NCI-H146 treated with DMSO at 0.1 percent for 48 hours (cell line): ENCODE data around the gene MRAP2.
"Not testable (repeated sequence)": the region's sequence is repeated elsewhere in the genome, so short reads cannot be mapped to it uniquely, and the experiment has no call there.

Experiments
- DNase-seq: peaks from one replicate; lab custom pipeline; 2025; ENCODE audit not compliant: unreplicated experiment; lab: John Stamatoyannopoulos, UW

The MRAP2 gene

DNA sequence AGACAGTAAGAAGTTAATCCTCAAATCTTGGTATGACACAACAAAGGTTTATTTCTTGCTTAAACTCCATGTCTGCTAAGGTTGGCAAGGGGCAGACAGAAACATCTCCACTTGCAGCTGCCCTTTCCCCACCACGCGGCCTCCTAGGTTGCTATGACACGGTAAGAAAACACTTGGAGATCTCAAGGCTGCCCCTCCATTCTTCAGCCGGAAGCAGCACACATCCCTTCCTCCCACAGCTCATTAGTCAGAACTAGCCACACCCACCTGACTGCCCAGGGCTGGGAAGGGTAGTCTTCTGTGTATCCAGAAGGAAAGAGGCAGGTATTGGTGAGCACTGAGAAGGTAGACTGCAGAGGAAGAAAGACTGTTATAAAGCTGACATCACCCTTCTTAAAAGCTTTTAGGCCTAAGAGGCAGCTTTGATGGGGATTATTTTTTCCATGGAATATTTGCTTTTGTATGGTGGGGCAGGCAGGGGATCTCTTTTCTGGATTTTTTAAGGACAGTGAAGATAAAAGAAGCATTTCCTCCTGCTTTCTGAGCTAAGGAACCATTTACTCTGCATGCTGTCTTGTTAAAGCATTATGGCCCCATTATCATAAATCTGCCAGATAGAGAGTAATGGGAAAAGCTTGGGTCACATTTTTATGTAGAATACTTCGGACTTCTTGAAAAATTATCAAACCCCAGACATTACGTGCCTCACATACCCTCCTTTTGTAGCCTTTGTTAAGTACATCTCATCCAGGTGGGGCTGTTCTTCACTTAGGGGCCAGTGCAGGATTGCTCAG lies 41.6 kb downstream of the MRAP2 start:
- peak; percentile 15 for DNase-seq

DNA sequence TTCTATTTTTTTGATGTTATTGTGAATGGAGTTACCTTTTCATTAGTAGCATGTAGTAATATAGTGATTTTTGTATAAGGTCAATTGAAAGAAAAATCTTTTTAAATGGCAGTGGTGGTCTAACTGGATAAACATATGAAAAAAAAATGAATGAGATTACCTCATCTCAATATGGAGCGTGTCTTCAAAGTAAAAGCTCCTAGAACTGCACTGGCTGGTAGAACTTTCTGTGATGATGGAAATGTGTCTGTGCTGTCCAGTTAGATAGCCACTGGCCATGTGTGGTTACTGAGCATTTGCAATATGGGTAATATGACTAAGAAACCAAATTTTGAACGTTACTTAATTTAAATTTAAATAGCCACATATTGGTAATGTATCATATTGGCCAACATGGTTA lies 44.1 kb downstream of the MRAP2 start:
- no peak for DNase-seq

DNA sequence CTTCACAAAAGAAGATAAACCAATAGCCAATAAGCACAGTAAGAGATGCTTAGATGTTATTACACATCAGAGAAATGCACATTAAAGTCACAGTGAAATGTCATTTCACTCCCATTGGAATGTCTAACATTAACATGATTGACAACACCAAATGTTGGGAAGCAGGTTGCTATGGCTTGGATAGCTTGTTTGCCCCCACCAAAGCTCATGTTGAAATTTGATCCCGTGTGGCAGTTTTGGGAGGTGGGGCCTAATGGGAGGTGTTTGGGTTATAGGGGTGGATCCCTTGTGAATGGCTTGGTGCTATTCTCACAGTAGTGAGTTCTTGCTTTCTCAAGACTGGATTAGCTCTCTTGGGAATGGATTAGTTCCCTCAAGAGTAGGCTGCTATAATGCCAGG lies 44.8 kb downstream of the MRAP2 start:
- no peak for DNase-seq

DNA sequence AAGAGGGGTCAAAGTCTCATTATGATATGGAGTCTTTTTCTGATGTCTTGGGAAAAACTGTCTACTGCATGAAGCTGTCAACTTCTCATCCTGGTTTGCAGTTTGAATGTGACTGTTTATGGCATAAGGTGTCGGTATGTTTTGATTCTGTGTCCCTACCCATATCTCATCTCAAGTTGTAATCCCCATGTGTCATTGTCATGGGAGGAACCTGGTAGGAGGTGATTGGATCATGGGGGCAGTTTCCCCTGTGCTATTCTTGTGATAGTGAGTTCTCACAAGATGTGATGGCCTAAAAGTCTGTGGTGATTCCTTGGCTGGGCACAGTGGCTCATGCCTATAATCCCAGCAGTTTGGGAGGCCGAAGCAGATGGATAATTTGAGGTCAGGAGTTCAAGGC lies 47.6 kb downstream of the MRAP2 start:
- DNase-seq, result no peak

DNA sequence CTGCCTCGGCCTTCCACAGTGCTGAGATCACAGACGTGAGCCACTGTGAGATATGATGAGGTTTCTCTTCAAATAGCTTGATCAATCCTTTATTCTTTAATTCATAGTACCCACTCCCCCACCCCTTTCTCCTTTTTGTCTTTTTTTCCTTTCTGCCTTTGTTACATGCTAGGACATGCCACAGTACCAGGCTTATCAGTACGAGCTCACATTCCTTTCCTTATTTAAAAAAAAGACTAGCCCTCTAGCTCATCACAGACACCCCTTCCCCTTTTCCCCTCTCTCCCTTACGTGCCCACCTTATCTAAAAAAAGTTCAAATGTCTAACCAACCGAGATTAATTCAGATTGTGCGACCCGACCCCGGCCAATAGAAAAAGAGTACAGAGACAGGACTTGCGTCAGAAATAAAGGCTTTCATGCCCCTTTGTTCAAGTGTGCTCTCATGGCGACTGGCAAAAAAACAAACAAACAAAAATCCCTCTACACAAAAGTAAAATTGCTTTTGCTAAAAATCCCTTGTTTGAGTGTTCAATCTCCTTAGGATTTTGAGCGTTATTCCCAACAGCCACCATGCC lies 49.2 kb downstream of the MRAP2 start:
- peak; percentile 33 for DNase-seq

DNA sequence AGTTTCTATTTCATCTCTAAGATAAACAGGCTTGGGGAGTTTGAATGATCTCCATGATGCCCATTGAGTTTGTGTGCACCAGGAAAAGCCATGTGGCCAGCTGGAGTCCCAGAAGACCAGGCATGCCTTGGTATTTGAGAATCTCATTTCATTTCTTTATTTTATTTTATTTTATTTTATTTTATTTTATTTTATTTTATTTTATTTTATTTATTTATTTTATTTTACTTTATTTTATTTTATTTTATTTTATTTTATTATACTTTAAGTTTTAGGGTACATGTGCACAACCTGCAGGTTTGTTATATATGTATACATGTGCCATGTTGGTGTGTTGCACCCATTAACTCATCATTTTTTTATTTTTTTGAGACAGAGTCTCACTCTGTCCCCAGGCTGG lies 51.1 kb downstream of the MRAP2 start:
- DNase-seq, result not testable (repeated sequence)

DNA sequence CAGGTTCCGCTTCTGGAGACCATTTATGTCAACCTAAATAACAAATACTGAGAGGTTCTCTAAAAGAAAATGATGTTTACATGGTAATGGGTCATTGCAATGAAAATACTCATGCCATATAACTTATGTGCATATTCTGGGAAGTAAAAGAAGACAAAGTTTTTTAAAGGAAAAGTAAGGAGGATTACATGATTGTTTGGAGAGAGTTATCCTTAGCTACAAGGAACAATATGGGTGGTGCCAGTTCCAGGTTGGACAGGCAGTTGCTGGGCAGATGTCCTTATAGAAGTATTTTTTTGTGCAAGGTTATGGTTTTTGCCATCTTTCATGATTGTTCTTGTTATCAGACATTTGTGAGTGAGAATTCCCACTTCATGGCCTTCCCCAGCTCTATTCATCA lies 52.5 kb downstream of the MRAP2 start:
- DNase-seq, result no peak

DNA sequence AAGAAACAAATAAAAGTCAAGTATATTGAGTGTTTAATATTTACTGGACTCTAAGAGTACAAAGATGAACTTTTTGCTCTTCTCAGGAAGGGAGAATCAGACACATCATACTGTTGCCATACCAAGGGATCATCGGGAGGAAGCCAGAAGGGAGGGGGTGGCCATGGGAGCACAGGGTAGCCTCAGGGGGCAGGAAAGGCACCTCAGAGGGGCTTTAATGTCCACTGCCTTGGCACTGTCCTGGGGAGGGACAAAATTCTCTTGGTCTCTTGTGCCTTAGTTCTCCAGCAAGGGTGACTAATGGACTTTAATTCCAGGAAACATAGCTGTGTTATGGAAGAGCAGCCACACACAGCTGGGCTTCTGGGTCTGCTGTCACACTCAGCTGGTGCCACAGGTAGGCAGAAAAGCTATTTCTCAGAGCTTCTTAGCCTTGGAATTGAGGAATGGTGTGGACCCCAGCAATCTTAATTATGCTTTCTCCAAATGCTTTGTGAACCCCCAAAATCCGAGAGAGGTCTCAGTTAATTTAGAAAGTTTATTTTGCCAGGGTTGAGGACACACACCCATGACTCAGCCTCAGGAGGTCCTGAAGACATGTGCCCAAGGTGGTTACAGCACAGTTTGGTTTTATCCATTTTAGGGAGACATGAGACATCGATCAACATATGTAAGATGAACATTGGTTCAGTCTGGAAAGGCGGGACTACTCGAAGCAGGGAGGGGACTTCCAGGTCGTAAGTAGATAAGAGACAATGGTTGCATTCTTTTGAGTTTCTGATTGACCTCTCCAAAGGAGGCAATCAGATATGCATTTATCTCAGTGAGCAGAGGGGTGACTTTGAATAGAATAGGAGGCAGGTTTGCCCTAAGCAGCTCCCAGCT lies 53.2 kb downstream of the MRAP2 start:
- DNase-seq, result no peak

DNA sequence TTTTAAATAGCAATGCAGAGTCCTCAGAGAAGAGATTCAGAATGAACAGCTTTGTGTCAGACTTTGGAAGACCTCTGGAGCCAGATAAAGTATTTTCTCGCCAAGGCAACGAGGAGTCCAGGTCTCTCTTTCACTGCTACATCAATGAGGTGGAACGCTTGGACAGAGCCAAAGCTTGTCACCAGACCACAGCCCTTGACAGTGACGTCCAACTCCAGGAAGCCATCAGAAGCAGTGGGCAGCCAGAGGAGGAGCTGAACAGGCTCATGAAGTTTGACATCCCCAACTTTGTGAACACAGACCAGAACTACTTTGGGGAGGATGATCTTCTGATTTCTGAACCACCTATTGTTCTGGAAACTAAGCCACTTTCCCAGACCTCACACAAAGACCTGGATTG lies 55.5 kb downstream of the MRAP2 start:
- no peak for DNase-seq

DNA sequence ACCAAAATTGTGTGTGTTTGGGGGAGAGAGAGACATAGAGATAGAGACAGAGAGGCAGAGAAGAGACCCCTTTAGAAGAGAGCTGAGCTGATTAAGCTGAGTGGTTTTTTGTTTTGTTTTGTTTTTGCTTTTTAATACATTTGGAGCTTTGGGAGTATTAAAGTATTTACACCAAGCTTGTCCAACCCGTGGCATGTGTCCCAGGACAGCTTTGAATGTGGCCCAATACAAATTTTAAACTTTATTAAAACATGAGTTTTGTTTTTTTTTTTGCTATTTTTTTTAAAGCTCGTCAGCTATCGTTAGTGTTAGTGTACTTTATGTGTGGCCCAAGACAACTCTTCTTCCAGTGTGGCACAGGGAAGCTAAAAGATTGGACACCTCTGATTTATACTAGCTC lies 56.0 kb downstream of the MRAP2 start:
- no peak for DNase-seq

DNA sequence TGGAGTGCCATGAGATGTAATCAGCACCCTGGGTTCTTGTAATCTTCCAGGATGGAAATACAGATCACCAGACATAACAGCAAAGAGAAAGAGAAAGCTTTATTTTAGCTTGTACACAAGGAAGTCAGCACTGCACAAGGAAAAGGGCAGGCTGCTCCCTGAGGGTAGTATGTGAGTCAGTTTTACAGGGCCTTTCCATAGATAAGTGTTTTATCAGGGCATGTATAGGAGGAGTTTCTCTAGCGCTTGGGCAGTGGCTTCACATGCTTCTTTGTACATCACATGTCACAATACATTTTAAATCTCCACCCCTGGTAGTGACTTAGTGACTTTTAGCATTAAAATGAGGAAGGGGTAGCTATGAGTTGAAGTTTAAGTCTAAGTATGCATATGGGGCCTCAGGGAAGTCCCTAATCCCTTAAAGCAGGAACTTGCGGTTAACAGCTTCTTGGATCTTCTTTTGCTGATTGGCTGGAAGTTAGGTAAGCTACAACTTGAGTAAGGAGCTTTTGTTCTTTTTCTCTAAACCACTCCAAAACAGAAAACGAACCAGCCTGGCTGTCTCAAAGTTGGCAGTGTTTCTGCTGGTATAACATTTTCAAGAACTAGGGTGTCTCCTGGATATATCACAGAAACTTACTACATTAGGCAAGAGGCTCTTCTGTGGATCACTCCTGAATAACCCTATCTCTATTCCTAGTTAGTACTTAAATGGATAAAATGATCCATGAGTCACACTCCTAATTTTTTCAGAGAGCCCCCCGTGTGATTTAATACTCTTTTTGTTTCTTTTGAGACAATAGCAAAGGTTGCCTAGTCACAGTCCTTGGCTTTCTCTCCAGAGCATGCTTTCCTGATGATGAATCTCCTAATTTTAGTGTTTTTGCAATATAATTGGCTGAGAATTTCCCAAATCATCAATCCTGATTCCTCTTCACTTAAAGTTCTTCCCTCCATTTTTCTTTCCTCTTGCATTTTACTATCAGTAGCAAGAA lies 60.2 kb downstream of the MRAP2 start:
- no peak for DNase-seq

DNA sequence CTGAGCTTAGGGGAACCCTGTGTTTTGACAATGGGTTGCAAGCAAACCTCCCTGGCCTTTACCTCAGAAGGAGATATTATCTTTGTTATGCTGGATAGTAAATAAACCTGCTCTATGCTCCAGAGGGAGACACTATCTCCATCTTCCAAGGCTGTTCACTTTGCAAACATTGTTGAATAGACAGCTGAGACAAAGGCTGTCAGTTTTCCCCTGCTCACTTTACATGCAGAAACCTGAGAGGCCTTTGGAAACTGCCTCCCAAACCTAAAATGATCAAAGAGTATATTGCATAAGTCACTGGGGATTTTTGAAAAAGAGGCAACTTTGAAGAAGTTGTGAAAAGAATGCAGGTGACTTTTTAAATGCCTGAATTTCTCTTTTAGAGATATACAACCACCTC lies 61.6 kb downstream of the MRAP2 start:
- peak; percentile 42 for DNase-seq

DNA sequence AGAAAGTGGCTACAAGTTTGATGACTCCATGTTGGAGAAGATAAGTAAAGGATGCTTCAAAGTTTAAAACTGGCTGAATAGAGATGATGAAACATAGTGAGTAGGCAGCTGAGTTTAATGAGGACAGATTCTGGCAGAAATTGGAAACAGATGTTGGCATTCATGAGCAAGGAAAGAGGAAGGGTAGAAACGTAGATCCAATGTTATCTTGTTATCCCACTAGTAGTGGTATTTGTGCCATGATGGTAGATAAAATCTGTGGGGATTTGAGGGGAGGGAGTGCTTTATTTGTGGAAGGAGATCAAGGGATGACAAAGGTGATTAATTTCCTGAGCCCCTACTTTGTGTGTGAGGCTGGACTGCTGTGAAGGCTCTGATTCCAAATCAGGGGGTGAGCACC lies 69.5 kb downstream of the MRAP2 start:
- DNase-seq, result no peak

DNA sequence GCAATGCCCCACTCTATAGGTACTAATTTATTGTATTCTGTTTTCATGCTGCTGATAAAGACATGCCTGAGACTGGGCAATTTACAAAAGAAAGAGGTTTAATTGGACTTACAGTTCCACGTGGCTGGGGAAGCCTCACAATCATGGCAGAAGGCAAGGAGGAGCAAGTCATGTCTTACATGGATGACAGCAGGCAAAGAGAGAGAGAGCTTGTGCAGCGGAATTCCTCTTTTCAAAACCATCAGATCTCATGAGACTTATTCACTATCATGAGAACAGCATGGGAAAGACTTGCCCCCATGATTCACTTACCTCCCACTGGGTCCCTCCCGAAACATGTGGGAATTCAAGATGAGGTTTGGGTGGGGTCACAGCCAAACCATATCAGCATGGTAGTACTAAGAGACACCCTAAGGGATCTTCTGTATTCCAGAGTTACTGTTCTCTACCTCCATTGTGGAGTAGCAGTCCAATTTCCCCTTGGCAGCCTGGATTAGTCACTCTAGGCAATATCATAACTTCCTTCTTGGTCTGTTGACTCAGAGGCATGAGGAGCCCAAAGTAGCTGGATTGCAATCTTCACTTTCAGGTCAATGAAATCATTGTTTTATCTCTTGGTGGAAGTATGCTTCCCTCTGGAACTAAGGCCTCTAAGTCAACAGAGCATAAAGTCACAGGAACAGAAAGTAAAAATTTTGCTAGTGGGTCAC lies 71.8 kb downstream of the MRAP2 start:
- not testable (repeated sequence) for DNase-seq

DNA sequence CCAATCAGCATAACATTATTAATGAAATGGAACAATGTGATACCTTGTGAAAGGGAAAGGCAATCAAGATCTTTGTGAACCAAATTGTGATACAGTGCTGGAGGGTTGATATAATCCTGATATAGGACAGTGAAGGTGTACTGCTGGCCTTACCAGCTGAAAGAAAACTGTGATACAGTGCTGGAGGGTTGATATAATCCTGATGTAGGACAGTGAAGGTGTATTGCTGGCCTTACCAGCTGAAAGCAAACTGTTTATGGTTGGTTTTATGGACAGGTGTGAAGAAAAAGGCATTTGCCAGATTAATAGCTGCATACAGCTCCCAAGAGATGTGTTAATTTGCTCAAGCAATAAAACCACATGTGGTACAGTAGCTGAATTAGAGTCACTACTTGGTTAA lies 73.9 kb downstream of the MRAP2 start:
- DNase-seq, result no peak

DNA sequence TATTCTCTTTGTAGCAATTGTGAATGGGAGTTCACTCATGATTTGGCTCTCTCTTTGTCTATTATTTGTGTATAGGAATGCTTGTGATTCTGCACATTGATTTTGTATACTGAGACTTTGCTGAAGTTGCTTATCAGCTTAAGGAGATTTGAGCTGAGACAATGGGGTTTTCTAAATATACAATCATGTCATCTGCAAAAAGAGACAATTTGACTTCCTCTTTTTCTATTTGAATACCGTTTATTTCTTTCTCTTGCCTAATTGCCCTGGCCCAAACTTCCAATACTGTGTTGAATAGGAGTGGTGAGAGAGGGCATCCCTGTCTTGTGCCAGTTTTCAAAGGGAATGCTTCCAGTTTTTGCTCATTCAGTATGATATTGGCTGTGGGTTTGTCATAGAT lies 77.8 kb downstream of the MRAP2 start:
- DNase-seq, result not testable (repeated sequence)

DNA sequence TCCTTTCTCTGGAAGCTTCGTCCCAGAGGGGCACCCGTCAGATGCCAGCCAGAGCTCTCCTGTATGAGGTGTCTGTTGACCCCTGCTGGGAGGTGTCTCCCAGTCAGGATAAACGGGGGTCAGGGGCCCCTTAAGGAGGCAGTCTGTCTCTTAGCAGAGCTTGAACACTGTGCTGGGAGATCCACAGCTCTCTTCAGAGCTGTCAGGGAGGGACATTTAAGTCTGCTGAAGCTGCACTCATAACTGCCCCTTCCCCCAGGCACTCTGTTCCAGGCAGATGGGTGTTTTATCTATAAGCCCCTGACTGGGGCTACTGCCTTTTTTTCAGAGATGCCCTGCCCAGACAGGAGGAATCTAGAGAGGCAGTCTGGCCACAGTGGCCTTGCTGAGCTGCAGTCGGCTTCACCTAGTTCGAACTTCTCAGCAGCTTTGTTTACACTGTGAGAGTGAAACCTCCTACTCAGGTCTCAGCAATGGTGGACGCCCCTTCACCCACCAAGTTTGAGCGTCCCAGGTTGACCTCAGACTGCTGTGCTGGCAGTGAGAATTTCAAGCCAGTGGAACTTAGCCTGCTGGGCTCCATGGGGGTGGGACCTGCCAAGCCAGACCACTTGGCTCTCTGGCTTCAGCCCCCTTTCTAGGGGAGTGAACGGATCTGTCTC lies 81.5 kb downstream of the MRAP2 start:
- DNase-seq, result not testable (repeated sequence)

DNA sequence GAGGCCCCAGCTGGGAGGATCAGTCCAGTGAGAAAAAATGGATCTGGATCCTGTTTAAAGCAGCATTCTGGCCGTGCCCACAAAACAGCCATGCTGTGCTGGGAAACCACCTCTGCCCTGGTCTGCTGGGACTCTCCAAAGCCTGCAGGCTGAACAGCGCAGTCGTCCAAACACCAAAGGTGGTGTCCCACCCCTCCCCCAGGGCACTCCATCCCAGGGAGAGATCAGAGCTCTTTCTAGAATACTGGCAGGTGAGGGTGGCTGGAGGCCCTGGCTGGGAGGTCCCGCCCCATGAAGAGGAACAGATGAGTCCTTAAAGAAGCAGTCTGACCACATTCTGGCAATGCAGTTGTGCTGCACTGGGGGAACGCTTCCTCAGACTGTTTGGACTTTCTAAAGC lies 84.6 kb downstream of the MRAP2 start:
- DNase-seq, result no peak

DNA sequence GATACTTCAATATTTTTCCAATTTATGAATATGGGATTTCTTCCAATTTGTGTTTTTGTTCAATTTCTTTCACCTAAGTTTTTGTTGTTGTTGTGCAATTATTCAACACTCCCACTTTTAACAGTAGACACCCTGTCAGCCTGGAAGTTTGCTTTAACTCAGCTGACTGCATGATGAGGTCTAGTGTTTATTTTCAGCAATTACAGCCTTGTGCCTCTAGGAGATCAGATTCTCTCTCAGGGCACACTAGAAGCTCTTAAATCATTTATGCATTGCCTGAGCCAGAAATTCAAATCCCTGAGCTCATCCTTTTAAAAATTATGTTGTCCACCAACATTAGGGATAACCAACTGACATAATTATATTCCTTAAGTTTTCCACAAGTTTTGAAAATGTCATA lies 85.7 kb downstream of the MRAP2 start:
- no peak for DNase-seq

DNA sequence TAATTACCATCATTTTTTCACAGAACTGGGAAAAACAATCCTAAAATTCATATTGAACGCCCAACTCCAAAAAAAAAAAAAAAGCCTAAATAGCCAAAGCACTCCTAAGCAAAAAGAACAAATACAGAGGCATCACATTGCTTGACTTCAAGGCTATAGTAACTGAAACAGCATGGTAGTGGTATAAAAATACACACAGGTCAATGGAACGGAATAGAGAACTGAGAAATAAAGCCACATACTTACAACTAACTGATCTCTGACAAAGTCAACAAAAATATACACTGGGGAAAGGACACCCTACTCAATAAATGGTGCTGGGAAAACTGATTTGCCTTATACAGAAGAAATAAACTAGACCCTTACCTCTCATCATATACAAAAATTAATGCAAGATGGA lies 89.6 kb downstream of the MRAP2 start:
- no peak for DNase-seq
